Fibroblast of lung (primary cell): ENCODE measurements around the gene MDN1. TPM values are rescaled to one million over a fixed set of nuclear protein-coding genes. Genes with fewer than 3 reads are reported as not detected.
"Not testable (repeated sequence)": the region's sequence is repeated elsewhere in the genome, so short reads cannot be mapped to it uniquely, and the experiment has no call there.

ENCODE experiments used
- DNase-seq, 2 donors: peaks; one replicate each; pipeline versions ENCODE4 v3.0.0 to v3.0.0-alpha.2; 2010; ENCODE audit warnings: low read depth in 2 of 2
- H2AFZ ChIP-seq: 2 replicates; pipeline ENCODE4 v1.5.1; 2012; ENCODE audit warnings: low read length, control low read depth, inconsistent platforms
- H3K27ac ChIP-seq: 2 replicates; pipeline ENCODE4 v1.5.1; 2011; ENCODE audit warnings: low read length, control low read depth; ENCODE audit not compliant: insufficient read depth
- H3K27me3 ChIP-seq: 2 replicates; pipeline ENCODE4 v1.5.1; 2011; ENCODE audit warnings: mild to moderate bottlenecking, low read length; ENCODE audit not compliant: control insufficient read depth, insufficient read depth
- H3K36me3 ChIP-seq: 2 replicates; pipeline ENCODE4 v1.5.1; 2011; ENCODE audit warnings: low read length; ENCODE audit not compliant: control insufficient read depth, insufficient read depth
- H3K4me1 ChIP-seq: 2 replicates; pipeline ENCODE4 v1.5.1; 2011; ENCODE audit warnings: low read length; ENCODE audit not compliant: control insufficient read depth, insufficient read depth; ENCODE audit errors: extremely low read depth
- H3K4me2 ChIP-seq: 2 replicates; pipeline ENCODE4 v1.5.1; 2011; ENCODE audit warnings: low read length, control low read depth; ENCODE audit not compliant: insufficient read depth; ENCODE audit errors: extremely low read depth
- H3K4me3 ChIP-seq, 4 experiments: fragments of 200-600 bp in 1 of 4; sonication (generic) in 1 of 4; replicated peaks in 1 of 4; 2 replicates each; pipeline ENCODE4 v1.5.1; 2011 to 2016; ENCODE audit warnings: low read length in 4 of 4, low read depth in 3 of 4, mild to moderate bottlenecking in 3 of 4, control low read depth in 2 of 4, inconsistent platforms in 1 of 4, mixed read lengths in 1 of 4; ENCODE audit not compliant: insufficient read depth in 1 of 4; ENCODE audit errors: control extremely low read depth in 1 of 4
- H3K79me2 ChIP-seq: 2 replicates; pipeline ENCODE4 v1.5.1; 2012; ENCODE audit warnings: mild to moderate bottlenecking, low read length, inconsistent platforms; ENCODE audit not compliant: control insufficient read depth, insufficient read depth
- H3K9ac ChIP-seq: 2 replicates; pipeline ENCODE4 v1.5.1; 2011; ENCODE audit warnings: mild to moderate bottlenecking, low read length, control low read depth; ENCODE audit not compliant: insufficient read depth
- H3K9me3 ChIP-seq: 2 replicates; pipeline ENCODE4 v1.5.1; 2012; ENCODE audit warnings: low read depth, low read length; ENCODE audit not compliant: control insufficient read depth, insufficient read depth
- H4K20me1 ChIP-seq: 2 replicates; pipeline ENCODE4 v1.5.1; 2011; ENCODE audit warnings: low read length; ENCODE audit not compliant: control insufficient read depth, insufficient read depth; ENCODE audit errors: extremely low read depth
- CTCF ChIP-seq, 2 donors: IDR thresholded peaks in 1 of 2; conservative IDR thresholded peaks in 1 of 2; 1 replicate in 1 of 2; 2 replicates in 1 of 2; pipeline ENCODE4 v1.5.1; 2011 to 2012; ENCODE audit warnings: low read length in 2 of 2, control low read depth in 1 of 2, inconsistent platforms in 1 of 2, low read depth in 1 of 2, mild to moderate bottlenecking in 1 of 2
- EZH2 ChIP-seq: IDR thresholded peaks from 2 replicates; pipeline ENCODE4 v1.5.1; 2012; ENCODE audit warnings: low read length, control low read depth, mild to moderate bottlenecking; ENCODE audit errors: missing control alignments
- polyA plus RNA-seq, 2 donors: library from polyadenylated mRNA; depleted of rRNA in 1 of 2; stranded (reverse) in 1 of 2; unstranded in 1 of 2; fragments of >200 nt; gene quantifications; 2 replicates each; pipeline ENCODE4 v1.2.1, GENCODE V29; 2011 to 2012; ENCODE audit warnings: missing spikeins in 1 of 2
- total RNA-seq: library from RNA; depleted of rRNA; stranded (reverse); fragments of >200 nt; gene quantifications from 2 replicates; pipeline ENCODE4 v1.2.1, GENCODE V29; 2014

The MDN1 gene
- total and polyA plus RNA-seq, 2 donors (not counting 1 experiment from before 2014, with no cell fraction given) = 5.9 to 23.5 TPM

GRCh38 chr6:89786970-89787369, 32.6 kb downstream of the MDN1 start:
- no peaks in the 10 kb centered on the region for H4K20me1 ChIP-seq
- no peak for TF ChIP-seq EZH2
- no peak for TF ChIP-seq CTCF (conservative IDR thresholded peaks at IDR 0.05 in 1 of 2, IDR thresholded peaks at IDR 0.05 in 1 of 2; ENCODE audit: low read depth in 1 of 2, low read length in 2 of 2)
- no peaks in the 10 kb centered on the region for H3K36me3 ChIP-seq

GRCh38 chr6:89784838-89785237, 34.8 kb downstream of the MDN1 start:
- no peaks in the 10 kb centered on the region for H3K36me3 ChIP-seq
- no peak overlapping the region for H3K4me3 ChIP-seq

More at GRCh38 chr6:89786970-89787369, 32.6 kb downstream of the MDN1 start:
- Histone ChIP-seq H3K4me1 (no peaks in the 10 kb centered on the region), H2AFZ (no peak overlapping the region), H3K9me3 (no peaks in the 10 kb centered on the region), H3K9ac (no peak overlapping the region), H3K4me3 (no peak overlapping the region), H3K27ac (no peak overlapping the region), H3K27me3 (no peaks in the 10 kb centered on the region), H3K79me2 (no peaks in the 10 kb centered on the region), H3K4me2 (no peak overlapping the region)
- DNase-seq = no peak

GRCh38 chr6:89783293-89783692, 36.3 kb downstream of the MDN1 start:
- not testable (repeated sequence) for H3K27ac ChIP-seq, H3K79me2 ChIP-seq, DNase-seq, H2AFZ ChIP-seq, H3K4me2 ChIP-seq, H3K9ac ChIP-seq, H3K9me3 ChIP-seq, H3K27me3 ChIP-seq, H3K36me3 ChIP-seq, H3K4me1 ChIP-seq, H3K4me3 ChIP-seq, H4K20me1 ChIP-seq

More at GRCh38 chr6:89784838-89785237, 34.8 kb downstream of the MDN1 start:
- Histone ChIP-seq H3K79me2 (no peaks in the 10 kb centered on the region), H3K4me2 (no peak overlapping the region), H3K27ac (no peak overlapping the region), H3K27me3 (no peaks in the 10 kb centered on the region), H3K9me3 (no peaks in the 10 kb centered on the region), H3K4me1 (no peaks in the 10 kb centered on the region), H2AFZ (no peak overlapping the region), H4K20me1 (no peaks in the 10 kb centered on the region), H3K9ac (no peak overlapping the region)
- TF ChIP-seq EZH2 (no peak), CTCF (conservative IDR thresholded peaks at IDR 0.05 in 1 of 2, IDR thresholded peaks at IDR 0.05 in 1 of 2; ENCODE audit: low read depth in 1 of 2, low read length in 2 of 2) (no peak)
- DNase-seq = no peak
